ENCODE measurements around the gene GALNT16. TPM values are rescaled to one million over a fixed set of nuclear protein-coding genes. Genes with fewer than 3 reads are reported as not detected.
"Not testable (repeated sequence)": the region's sequence is repeated elsewhere in the genome, so short reads cannot be mapped to it uniquely, and the experiment has no call there.

GALNT16 gene
- total RNA-seq, 1 donor from 2014 or later, result 14.9 TPM

DNA sequence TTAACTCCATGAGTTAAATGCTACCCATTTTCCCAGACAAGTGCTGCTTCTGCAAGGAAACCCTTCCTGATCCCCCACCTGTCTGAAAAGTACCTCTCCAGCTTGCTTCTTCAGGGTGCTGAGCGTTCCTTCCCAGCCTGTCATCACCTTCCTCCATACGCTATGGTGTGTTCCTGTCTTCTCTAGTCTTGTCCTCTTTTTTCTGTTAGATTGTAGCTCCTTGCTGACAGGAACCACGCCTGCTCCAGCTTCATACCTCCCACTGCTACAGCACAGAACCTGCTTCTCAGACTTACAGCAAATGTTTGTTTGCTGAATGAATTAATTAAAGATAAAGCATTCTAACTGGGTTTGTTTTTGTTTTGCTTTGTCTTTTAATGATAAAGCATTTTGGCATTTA lies 99.0 kb downstream of the GALNT16 start:
- DNase-seq (ENCODE audit: low spot score), result no peak

DNA sequence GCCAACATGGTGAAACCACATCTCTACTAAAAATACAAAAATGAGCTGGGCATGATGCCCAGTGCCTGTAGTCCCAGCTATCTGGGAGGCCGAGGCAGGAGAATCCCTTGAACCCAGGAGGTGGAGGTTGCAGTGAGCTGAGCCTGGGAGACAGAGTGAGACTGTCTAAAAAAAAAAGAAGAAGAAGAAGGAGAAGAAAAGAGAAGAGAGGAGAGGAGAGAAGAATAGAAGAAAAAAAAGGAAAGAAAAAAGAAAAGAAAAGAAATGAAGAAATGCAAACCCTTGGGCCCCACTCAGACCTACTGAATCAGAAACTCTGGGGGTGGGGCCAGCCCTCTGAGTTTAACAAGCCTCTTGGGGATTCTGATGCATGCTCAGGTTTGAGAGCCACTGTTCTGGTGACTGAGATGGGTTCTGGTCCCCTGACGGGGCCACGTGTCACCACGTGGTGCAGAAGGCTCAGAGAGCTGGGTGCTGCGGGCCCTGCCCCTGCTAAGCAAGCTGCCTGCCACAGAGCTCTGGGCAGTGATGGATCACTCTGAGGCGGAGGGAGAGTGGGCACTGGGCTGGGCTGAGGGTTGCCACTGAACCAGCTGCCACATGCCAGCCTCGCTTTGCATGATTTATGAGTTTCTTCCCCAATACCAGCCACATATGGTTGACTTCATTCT lies 100.6 kb downstream of the GALNT16 start:
- DNase-seq (ENCODE audit: low spot score), result no peak

DNA sequence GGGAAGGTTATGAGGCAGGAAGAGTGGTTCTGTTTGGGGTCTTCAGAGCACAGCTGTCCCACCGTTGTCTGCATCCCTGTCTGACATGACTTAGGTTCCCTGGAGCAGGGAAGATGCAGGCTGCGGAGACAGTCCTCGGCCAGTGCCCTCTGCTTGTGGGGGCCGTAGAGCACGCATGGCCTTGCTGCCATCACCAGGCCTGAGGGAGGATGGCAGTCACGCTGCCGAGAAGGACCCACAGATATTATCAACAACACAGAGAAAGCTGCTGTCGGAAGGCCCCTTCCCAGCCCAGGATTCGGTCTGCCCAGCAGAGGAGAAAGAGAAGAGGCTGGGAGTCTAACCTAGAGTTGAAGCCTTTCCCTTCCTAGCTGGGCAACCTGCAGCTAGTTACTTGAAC lies 103.1 kb downstream of the GALNT16 start:
- no peak for DNase-seq (ENCODE audit: low spot score)

DNA sequence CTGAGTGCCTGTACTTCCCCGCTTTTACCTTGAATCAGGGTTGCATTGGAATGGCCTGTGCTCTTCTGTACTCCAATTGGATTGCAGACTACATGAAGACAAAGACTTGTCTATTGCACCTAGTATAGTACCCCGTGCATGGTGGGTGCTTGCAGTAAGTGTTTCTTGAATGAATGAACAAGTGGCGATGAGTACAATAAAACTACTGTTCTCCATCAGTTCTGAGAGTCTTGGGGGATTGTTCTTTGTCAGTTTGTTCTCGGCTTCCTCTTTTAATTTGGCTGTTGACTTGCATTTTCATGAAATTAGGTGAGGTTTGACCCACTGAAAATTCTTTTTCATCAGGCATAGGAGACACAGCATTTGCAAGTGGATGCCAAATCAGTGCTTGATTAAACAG lies 104.0 kb downstream of the GALNT16 start:
- DNase-seq (ENCODE audit: low spot score), result no peak

DNA sequence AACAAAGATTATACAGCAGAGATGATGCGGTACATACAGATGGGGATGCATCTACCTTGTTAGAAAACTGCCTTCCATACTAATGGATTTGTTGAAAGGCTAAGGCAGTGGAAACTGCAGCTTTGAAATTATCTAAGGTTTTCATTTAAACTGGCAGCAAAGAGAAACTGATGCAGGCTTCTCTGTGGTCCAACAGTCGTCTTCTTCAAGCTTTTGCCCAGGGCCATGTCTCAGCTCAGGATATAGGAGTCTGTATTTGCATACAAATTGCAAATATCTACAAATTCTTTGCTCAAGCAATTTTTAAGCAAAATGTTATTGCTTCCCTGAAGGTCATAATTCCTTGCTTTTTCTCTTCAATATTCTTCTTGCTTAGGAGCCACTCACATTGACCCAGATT lies 104.4 kb downstream of the GALNT16 start:
- no peak for DNase-seq (ENCODE audit: low spot score)

DNA sequence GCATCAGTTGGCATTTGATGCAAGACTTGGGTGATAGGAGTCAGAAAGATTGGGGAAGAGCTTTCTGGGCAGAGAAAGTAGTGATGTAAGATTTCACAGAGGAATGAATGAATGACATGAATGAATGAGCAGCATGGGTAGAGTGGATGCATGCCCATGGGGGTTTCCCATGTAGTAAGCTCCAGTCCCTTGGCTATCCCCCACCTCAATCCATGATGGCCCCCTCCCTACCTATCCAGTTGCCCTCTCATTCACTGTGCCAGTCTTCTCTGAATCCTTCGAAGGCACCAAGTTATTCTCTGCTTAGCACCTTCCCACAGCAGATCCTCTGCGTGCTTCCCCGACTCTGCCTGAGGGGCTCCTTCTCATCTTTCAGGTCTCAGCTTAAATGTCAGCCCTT lies 106.1 kb downstream of the GALNT16 start:
- no peak for DNase-seq (ENCODE audit: low spot score)

DNA sequence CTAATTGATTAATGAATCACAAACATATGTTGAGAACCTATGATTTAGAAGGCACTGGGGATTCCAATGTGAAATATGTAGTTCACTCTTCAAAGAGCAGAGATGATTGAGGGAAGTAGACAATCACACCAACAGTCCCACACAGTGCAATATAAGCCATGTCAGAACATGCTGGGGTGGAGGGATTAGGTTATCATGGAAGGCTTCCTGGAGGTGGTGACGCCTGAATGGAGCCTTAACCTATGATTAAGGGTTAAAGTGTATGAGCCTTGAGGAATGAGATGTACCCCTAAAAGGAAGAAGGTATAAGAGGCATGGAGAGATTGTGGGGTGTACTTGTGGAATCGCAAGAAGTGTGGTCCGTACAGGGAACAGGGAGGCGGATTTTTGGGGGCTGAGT lies 106.8 kb downstream of the GALNT16 start:
- DNase-seq (ENCODE audit: low spot score), result no peak

DNA sequence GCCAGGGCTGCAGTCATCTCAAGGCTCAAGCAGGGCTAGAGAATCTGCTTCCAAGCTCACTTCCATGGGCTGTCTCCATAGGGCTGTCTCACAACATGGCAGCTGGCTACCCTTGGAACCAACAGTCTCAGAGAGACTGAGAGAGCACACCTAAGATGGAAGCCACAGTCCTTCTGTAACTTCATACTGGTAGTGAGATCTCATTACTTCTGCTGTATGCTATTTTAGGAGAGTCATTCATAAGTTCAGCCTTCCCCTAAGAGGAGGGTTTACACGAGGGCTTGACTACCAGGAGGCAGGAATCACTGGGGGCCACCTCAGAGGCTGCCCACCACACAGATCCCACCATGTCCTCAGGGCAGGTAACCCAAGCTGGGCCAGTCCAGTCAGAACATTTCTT lies 108.4 kb downstream of the GALNT16 start:
- no peak for DNase-seq (ENCODE audit: low spot score)

DNA sequence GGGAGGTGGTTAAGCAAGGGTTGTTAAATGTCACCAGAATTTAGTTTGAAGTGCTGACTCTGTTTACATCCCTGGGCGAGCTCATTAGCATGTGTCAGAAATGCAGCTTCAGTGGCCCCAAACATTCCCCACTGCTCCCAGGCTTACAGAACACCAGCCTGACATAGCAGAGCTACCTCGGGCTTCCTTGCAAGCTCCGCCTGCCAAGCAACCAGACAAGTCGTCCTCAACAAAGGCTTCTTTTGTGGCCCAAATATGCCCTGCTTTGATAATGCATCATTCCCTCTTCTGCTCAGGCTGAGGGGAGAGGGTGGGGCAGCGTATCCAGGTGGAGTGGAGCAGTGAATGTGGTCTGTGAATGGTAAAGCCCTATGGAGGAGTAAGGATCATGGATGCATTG lies 110.1 kb downstream of the GALNT16 start:
- DNase-seq (ENCODE audit: low spot score), result no peak

DNA sequence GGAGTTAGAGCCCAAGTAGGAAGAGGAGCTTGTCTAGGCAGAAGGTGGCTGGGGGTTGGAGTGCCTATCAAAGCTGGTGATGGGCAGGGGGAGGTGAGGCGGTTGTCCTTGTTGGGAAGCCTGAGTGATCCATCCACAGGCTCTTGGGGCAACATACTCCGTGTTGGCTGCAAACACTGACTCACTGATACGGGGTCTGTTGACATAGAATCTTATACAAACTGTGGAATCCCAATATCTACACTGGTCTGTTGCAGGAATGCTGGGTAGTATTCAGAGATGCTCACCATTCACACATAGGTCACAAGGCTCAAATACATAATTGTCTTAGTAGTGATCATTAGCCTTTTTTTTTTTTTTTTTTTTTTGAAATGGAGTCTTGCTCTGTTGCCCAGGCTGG lies 112.2 kb downstream of the GALNT16 start:
- DNase-seq (ENCODE audit: low spot score), result no peak

DNA sequence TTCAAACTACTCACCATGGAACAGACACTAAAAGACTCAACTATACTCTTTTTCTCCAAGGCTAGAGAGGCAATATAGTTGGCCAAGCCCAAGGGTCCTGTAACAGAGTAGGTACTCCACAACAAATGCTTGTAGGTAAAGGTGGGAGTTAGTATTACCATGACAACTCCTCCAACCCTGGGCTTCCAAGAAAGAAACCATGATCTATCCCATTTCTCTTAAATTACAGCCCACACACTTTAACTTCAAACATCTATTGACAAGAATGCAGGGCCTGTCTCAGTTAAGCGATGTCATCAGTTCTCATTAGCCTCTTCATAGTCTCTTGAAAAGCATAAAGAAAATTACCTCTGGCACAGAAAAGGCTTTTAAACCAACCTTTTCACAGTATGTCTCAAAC lies 113.1 kb downstream of the GALNT16 start:
- DNase-seq (ENCODE audit: low spot score), result no peak

DNA sequence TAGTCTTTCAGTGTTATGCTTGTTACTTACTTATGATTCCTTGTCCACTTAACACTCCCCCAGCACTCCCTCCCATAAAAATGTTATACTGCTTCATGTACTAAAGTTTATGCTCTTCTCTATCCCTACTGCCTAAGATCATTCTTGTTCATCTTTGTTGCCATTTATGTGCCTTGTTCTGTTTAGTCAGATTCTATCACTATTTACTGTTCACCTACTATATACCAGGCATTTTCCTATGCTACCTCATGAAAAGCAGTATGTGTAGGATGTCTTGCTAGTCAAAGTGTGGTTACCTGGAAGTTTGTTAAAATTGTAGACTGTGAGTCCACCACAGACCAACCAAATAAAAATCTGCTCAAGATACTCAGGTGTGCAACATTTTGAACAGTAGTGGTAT lies 114.3 kb downstream of the GALNT16 start:
- no peak for DNase-seq (ENCODE audit: low spot score)

DNA sequence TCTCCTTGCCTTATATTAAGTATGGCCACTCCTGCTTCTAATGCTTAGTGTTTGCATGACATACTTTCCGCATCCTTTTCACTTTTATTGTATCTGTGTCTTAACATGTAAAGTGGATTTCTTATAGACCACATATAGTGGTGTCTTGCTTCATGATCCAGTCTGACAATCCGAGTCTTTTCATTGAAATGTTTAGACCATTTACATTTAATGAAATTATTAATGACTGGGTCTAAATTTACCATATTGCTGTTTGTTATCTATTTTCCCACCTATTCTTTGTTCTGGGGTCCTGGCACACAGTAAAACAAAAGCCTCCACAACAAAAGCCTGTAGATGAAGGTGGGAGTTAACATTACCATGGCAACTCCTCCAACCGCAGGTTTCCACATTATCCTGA lies 115.2 kb downstream of the GALNT16 start:
- no peak for DNase-seq (ENCODE audit: low spot score)

DNA sequence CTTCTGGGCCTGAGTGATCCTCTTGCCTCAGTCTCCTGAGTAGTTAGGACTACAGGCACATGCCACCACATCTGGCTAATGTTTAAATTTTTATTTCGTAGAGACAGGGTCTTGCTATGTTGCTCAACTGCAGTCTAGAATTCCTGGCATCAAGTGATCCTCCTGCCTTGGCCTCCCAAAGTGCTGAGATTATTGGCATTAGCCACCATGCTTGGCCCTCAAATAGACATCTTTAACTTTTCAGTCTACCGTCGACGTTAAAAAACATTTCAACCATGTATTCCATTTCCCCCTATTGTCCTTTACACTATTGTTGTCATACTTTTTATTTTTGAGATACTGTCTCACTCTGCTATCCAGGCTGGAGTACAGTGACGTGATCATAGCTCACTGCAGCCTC lies 115.8 kb downstream of the GALNT16 start:
- DNase-seq (ENCODE audit: low spot score), result no peak

DNA sequence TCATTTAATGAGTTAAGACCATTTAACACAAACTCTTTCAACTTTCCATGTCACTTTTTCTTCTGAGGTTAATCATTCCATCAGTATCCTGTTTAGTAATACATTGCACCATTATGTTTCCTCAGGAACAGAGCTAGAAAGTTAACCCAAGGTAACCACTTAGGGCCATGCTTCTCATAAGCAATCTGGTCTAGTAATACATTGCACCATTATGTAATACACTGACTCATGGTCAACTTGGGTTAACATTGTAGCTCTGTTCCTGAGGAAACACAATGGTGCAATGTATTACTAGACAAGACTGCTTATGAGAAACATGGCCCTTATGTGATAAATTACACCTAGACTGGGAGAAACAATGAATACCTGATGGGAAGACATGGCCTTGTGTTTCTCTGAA lies 116.5 kb downstream of the GALNT16 start:
- DNase-seq (ENCODE audit: low spot score), result no peak

DNA sequence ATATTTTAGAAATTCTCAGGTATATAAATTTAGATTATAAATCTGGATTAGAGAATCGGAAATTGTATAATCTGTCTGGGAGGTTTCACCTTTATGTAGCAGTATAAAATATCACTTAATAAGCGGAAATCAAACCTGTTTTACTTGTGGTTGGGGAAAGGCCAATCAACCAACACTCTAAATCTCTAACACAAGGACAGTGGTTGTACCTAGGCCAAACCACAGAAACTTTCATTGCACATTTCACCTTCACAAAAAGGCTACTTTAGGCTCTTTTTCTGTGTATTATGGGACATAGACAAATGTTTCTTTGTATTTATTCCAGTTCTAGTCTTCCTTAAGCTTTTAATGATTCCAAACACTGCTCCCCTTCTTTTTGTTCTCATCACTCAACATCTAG lies 118.3 kb downstream of the GALNT16 start:
- DNase-seq (ENCODE audit: low spot score), result no peak

DNA sequence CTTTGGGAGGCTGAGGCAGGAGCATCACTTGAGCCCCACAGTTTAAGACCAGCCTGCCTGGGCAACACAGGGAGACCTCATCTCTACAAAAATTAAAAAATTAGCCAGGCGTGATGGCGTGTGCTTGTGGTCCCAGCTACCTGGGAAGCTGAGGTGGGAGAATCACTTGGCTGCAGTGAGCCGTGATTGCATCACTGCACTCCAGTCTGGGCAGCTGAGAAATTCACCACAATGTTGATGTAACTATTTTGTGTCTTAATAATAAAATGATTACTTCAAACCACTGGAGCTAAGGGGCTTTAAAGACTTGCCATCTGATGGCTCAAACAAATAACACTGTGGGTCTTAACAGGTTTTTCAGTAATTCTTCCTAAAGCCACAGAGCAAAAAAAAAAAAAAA lies 127.4 kb downstream of the GALNT16 start:
- DNase-seq (ENCODE audit: low spot score), result no peak

DNA sequence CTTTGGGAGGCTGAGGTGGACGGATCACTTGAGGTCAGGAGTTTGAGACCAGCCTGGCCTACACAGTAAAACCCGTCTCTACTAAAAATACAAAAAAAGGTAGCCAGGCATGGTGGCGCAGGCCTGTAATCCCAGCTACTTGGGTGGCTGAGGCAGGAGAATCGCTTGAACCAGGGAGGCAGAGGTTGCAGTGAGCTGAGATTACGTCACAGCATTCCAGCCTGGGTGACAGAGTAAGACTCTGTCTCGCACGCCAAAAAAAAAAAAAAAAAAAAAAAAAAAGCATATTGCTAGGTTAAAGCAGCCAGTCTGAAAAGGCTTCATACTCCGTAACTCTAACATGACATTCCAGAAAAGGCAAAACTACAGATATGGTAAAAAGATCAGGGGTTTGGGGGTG lies 131.4 kb downstream of the GALNT16 start:
- DNase-seq (ENCODE audit: low spot score), result not testable (repeated sequence)

DNA sequence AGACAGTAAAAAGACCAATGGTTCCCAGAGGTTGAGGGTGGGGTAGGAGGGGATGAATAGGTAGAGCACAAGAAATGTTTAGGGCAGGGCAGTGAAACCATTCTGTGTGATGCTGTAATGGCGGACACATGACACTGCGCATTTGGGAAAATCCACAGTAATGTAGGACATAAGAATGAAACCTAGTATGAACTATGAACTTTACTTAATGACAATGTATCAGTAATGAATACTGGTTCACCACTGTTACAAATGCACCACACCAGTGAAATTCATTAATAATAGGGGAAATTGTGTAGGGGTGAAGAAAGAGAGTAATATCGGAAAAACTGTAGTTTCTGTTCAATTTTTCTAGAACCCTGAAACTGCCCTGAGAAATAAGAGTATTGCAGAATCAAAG lies 132.5 kb downstream of the GALNT16 start:
- no peak for DNase-seq (ENCODE audit: low spot score)

DNA sequence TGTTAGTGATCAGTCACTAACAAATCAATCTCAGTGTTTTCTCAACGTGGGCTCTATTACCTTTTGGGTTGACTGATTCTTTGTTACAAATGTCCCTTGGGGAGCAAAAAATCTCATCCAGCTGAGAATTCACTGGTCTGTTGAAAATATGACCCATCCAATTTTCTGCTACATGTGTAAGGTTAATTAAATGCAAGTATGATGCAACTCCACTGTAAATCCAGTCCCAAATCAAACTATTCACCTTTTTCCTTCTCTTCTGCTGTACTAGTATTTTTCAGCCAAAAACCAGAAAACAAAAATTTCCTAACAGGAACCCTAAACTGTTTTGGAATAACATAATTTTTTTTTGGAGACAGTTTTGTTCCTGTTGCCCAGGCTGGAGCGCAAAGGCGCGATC lies 136.0 kb downstream of the GALNT16 start:
- no peak for DNase-seq (ENCODE audit: low spot score)

DNA sequence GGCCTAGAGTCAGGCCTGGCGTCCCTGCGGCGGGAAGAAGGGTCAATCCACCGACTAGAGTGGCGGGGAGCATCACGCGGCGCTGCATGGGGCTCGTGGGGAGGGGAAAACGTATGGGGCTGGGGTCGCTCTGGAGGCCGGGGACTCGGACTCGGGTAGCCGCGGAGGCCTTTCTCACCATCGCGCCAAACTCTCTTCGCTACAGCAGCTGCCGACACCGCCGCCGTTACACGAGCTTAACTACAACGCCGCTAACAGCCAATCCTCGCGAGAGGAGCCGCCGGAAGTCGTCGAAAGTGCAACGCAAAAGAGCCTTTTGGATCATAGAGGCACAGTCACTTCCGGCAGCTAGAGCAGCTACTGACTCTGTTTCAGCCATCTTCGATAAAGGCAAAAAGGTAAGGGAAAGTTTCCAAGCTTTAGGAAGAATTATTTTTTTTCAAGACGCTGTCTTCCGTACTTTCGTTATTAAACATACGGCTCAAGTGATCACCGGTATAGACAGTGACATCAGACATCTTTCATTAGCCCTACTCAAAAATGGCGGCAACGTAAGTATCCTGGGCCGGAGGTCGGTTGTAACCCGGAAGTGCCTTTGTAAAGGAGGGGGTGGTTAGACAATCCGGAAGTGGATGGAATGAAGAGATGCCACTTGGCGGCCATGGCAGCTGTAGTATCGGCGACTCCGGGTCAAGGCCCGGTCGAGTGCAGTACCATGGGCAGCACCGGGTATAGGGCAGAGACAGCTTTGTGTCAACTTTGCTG lies 138.3 kb downstream of the GALNT16 start, which contains the start of the genes ERH and SLC39A9:
TSS of gene ERH (minus strand) at position 247 of the 765 bp plus-strand sequence. CDS start at position 181, 66 bp downstream.
TSS of gene SLC39A9 (plus strand) at position 640 of the 765 bp plus-strand sequence. CDS start 678 bp downstream, outside the sequence.
- DNase-seq (ENCODE audit: low spot score), result peak; percentile 98

DNA sequence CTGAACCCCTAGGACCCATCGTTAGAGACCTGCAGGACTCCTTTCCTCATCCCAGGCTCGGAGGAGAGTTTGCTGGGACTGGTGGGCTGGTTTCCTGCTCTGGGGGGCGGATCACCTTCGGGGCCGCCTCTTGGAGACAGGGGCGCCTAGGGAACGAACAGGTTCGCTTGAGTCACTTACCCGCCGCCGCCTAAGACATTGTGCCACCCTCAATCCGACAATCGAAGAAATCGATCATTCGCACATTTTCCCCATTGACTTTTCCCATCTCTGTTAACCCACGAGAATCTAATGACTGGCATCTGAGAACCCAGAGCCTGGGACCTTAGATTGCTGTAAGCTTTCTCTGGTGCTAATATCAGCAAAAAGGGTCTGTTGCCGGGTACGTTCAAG lies 138.9 kb downstream of the GALNT16 start:
- no peak for DNase-seq (ENCODE audit: low spot score)

DNA sequence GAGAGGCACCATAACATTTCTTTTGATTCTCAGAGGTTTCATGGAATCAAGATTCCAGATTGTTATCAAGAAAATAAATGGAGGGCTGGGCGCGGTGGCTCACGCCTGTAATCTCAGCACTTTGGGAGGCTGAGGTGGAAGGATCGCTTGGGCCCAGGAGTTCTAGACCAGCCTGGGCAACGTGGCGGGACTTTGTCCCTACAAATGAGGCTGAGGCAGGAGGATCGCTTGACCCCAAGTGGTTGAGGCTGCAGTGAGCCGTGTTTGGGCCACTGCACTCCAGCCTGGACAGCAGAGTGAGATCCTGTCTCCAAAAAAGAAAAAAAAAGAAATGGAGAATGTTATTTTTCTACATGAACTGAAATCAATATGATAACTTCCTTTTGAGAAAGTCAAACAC lies 139.8 kb downstream of the GALNT16 start:
- no peak for DNase-seq (ENCODE audit: low spot score)
